HepG2 (cell line): ENCODE data around the gene BTBD8. TPM values are rescaled to one million over a fixed set of nuclear protein-coding genes. Genes with fewer than 3 reads are reported as not detected.

ENCODE experiments used
- ATAC-seq: fragments of 200-7000 bp; cut with Tn5 transposase; 3 replicates; pipeline ENCODE4 v1.9.1; 2020; ENCODE audit warnings: mild to moderate bottlenecking, moderate library complexity
- BruUV-seq: library from RNA; stranded (reverse); fragments of 400-500 nt; replicated peaks from 2 replicates; lab custom pipeline; 2021; lab: Mats Ljungman, UMichigan
- CTCF ChIA-PET: fragments of 300-600 bp; formaldehyde crosslinking; extraction: SDS; loops from one replicate; lab custom pipeline; 2021; ENCODE audit warnings: low total read pairs, inconsistent platforms, low intra/inter-chr PET ratio; lab: Yijun Ruan, JAX
- POLR2A ChIA-PET: fragments of 350-600 bp; sonication (Branson Sonifier 250); formaldehyde crosslinking; loops from one replicate; lab custom pipeline; 2020; ENCODE audit warnings: antibody characterized with exemption, inconsistent platforms; lab: Yijun Ruan, JAX
- DNase-seq: peaks from one replicate; pipeline ENCODE4 v3.0.0-alpha.2; 2015; ENCODE audit warnings: low spot score
- FAIRE-seq: peaks from 3 replicates; lab custom pipeline; 2011; peaks lifted over from hg19 to GRCh38; lab: Jason Lieb, UNC
- H2AFZ ChIP-seq: one replicate; pipeline ENCODE4 v1.6.1; 2011; ENCODE audit warnings: low read length, inconsistent platforms
- H3K27ac ChIP-seq: fragments of 300-600 bp; 3 replicates; pipeline ENCODE4 v1.8.0; 2011; ENCODE audit warnings: mixed run types, mild to moderate bottlenecking, mixed read lengths, low read length, inconsistent platforms; ENCODE audit not compliant: insufficient read depth; ENCODE audit errors: extremely low read length
- H3K27me3 ChIP-seq, 2 experiments: fragments of 200-600 bp in 1 of 2; 2 replicates in 1 of 2; 3 replicates in 1 of 2; pipeline versions ENCODE4 v1.6.0 to v1.8.0; 2011; ENCODE audit warnings: low read length in 2 of 2, mild to moderate bottlenecking in 2 of 2, moderate library complexity in 2 of 2, inconsistent platforms in 1 of 2; ENCODE audit not compliant: insufficient read depth in 2 of 2, control insufficient read depth in 1 of 2
- H3K36me3 ChIP-seq, 2 experiments: fragments of 200-600 bp in 1 of 2; replicated peaks in 1 of 2; 2 replicates in 1 of 2; 3 replicates in 1 of 2; pipeline versions ENCODE4 v1.5.1 to v1.8.0; 2011; ENCODE audit warnings: low read length in 2 of 2, inconsistent platforms in 1 of 2; ENCODE audit not compliant: insufficient read depth in 2 of 2, control insufficient read depth in 1 of 2
- H3K4me1 ChIP-seq: 2 replicates; pipeline ENCODE4 v1.5.1; 2012; ENCODE audit warnings: low read length, inconsistent platforms; ENCODE audit not compliant: insufficient read depth
- H3K4me2 ChIP-seq: 2 replicates; pipeline ENCODE4 v1.6.0; 2011; ENCODE audit warnings: low read depth, low read length, inconsistent platforms
- H3K4me3 ChIP-seq, 3 experiments: fragments of 200-600 bp in 1 of 3; sonication (generic), shearing (Covaris generic) in 1 of 3; replicated peaks in 1 of 3; 2 replicates each; pipeline ENCODE4 v1.5.1; 2011 to 2016; ENCODE audit warnings: low read length in 3 of 3, inconsistent platforms in 2 of 3, low read depth in 2 of 3, mild to moderate bottlenecking in 2 of 3, control low read depth in 1 of 3, mixed read lengths in 1 of 3; ENCODE audit not compliant: insufficient read depth in 1 of 3
- H3K79me2 ChIP-seq: one replicate; pipeline ENCODE4 v1.6.1; 2011; ENCODE audit warnings: low read length, inconsistent platforms; ENCODE audit not compliant: insufficient read depth
- H3K9ac ChIP-seq: 2 replicates; pipeline ENCODE4 v1.6.0; 2011; ENCODE audit warnings: mild to moderate bottlenecking, low read depth, low read length, inconsistent platforms; ENCODE audit not compliant: insufficient read depth
- H3K9me3 ChIP-seq: 2 replicates; pipeline ENCODE4 v1.5.1; 2012; ENCODE audit warnings: mild to moderate bottlenecking, low read length
- H4K20me1 ChIP-seq: 2 replicates; pipeline ENCODE4 v1.6.0; 2011; ENCODE audit warnings: inconsistent platforms, mild to moderate bottlenecking, low read length, moderate library complexity; ENCODE audit not compliant: insufficient read depth
- GATA4 ChIP-seq: sonication (generic); IDR thresholded peaks from 2 replicates; pipeline ENCODE4 v1.6.1; 2016; ENCODE audit warnings: antibody characterized with exemption, low read depth, borderline replicate concordance
- GZF1 ChIP-seq: sonication (generic); formaldehyde crosslinking; IDR thresholded peaks from 2 replicates; pipeline ENCODE4 v1.5.1; 2020; ENCODE audit warnings: mild to moderate bottlenecking, missing genetic modification reagents
- SMYD3 ChIP-seq: sonication (generic); formaldehyde crosslinking; IDR thresholded peaks from 2 replicates; pipeline ENCODE4 v1.8.1; 2023; ENCODE audit warnings: mild to moderate bottlenecking, missing genetic modification reagents
- TEAD3 ChIP-seq: optimal IDR thresholded peaks from 2 replicates; pipeline ENCODE3; 2016; ENCODE audit warnings: borderline replicate concordance
- U2AF1 ChIP-seq: fragments of 200-400 bp; formaldehyde crosslinking; optimal IDR thresholded peaks from 2 replicates; pipeline ENCODE3; 2017; ENCODE audit warnings: mild to moderate bottlenecking, low read depth, low read length
- ZFP1 ChIP-seq: IDR thresholded peaks from 2 replicates; pipeline ENCODE4 v1.6.1; 2016
- ZFP36L2 ChIP-seq: sonication (generic); formaldehyde crosslinking; IDR thresholded peaks from 2 replicates; pipeline ENCODE4 v1.4.0; 2020; ENCODE audit warnings: missing genetic modification reagents
- ZNF10 ChIP-seq: sonication (generic); formaldehyde crosslinking; IDR thresholded peaks from 2 replicates; pipeline ENCODE4 v1.4.0; 2020; ENCODE audit warnings: mild to moderate bottlenecking, low read depth, missing genetic modification reagents, borderline replicate concordance
- ZNF550 ChIP-seq: sonication (generic); formaldehyde crosslinking; IDR thresholded peaks from 2 replicates; pipeline ENCODE4 v1.4.0; 2020; ENCODE audit warnings: mild to moderate bottlenecking, missing genetic modification reagents, borderline replicate concordance
- ZNF703 ChIP-seq: sonication (generic); formaldehyde crosslinking; IDR thresholded peaks from 2 replicates; pipeline ENCODE4 v1.5.1; 2020; ENCODE audit warnings: missing genetic modification reagents, mild to moderate bottlenecking, moderate library complexity, borderline replicate concordance
- WGBS: methylation state at CpG from one replicate; pipeline ENCODE4 v1.1.6; 2017; ENCODE audit warnings: low lambda C conversion rate; 5-methylcytosine and 5-hydroxymethylcytosine counted together
- in situ Hi-C: cut with HindIII; loops from 2 replicates; pipeline ENCODE4 v1.10.0; 2017; ENCODE audit warnings: low pct_unique_long_range_greater_than_20kb; ENCODE audit not compliant: extremely low pct_ligation_motif_present
- intact Hi-C: fragments of 100-400 bp; cut with micrococcal nuclease; formaldehyde crosslinking; loops from one replicate; pipeline ENCODE4 v1.10.0; 2022; ENCODE audit not compliant: unreplicated experiment
- polyA plus RNA-seq, 8 experiments: library from polyadenylated mRNA; depleted of rRNA in 3 of 8; stranded (reverse) in 7 of 8; unstranded in 1 of 8; fragments of >200 nt; fragmentation: Illumina TruSeq in 4 of 8; extraction: Trizol in 4 of 8; gene quantifications; 2 replicates each; pipeline versions ENCODE4 v1.2.1 to v1.2.3, GENCODE V29; 2011 to 2016; ENCODE audit warnings: low read depth in 4 of 8, missing spikeins in 1 of 8, mixed read lengths in 1 of 8; ENCODE audit not compliant: insufficient read depth in 1 of 8
- total RNA-seq, 5 experiments: library from RNA; depleted of rRNA; stranded (reverse); fragments of >200 nt; fragmentation: Illumina TruSeq; extraction: Trizol; gene quantifications; 2 replicates each; pipeline ENCODE4 v1.2.3, GENCODE V29; 2016; ENCODE audit warnings: low read depth in 1 of 5
- TF ChIP-seq, protein P1 (sequence below): sonication (generic); formaldehyde crosslinking; IDR thresholded peaks from 2 replicates; pipeline ENCODE4 v1.4.0; 2020; ENCODE audit warnings: missing genetic modification reagents

The BTBD8 gene
- total and polyA plus RNA-seq, 2 of the 13 experiments (the other 11 are each of a cell fraction or from before 2014, with no cell fraction given) = 0.41 to 1.8 TPM

DNA sequence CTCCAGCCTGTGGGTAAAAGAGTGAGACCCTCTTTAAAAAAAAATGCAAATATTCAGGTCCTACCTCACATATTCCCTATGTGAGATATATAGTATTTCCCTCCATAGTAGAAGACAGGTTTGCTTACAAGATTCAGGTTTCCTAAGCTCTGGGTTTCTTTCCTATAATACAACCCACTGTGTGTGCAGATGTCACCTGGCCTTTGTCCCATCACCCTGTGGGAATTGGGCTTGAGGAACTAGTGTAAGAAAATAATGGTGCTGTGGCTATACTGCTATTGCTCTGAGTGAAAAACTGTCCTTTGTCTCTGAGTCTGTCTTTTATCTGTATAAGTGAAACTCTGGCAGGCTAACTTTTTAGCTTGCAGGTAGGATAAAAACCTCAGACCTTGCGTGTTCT lies 150.6 kb downstream of the BTBD8 start:
- Histone ChIP-seq H3K4me3 (no peak overlapping the region), H3K27ac (no peak overlapping the region), H3K9ac (no peak overlapping the region), H3K9me3 (no peaks in the 10 kb centered on the region), H4K20me1 (no peaks in the 10 kb centered on the region), H3K79me2 (no peaks in the 10 kb centered on the region), H3K36me3 (no peaks in the 10 kb centered on the region), H2AFZ (no peak overlapping the region), H3K4me2 (no peak overlapping the region), H3K27me3 (no peaks in the 10 kb centered on the region), H3K4me1 (no peaks in the 10 kb centered on the region)
- POLR2A ChIA-PET = no interaction called here
- no peak for ATAC-seq
- CTCF ChIA-PET = no interaction called here
- FAIRE-seq = no peak
- BruUV-seq = no TSS peak
- WGBS = 6% methylated on average over 1 of the region's 1 CpG
- intact Hi-C loops = no loop called here
- DNase-seq = no peak
- no peak for TF ChIP-seq SMYD3
- TF ChIP-seq ZNF10 (CRISPR knock-in tag) = no peak
- no peak for TF ChIP-seq ZFP36L2
- TF ChIP-seq ZNF703 (CRISPR knock-in tag) = no peak
- no peak for TF ChIP-seq GATA4
- no peak for TF ChIP-seq ZFP1 (CRISPR knock-in tag)
- no peak for TF ChIP-seq U2AF1
- TF ChIP-seq TEAD3 (CRISPR knock-in tag) = no peak
- no peak for TF ChIP-seq GZF1
- no peak for TF ChIP-seq ZNF550 (CRISPR knock-in tag)
- TF ChIP-seq, protein P1, sequence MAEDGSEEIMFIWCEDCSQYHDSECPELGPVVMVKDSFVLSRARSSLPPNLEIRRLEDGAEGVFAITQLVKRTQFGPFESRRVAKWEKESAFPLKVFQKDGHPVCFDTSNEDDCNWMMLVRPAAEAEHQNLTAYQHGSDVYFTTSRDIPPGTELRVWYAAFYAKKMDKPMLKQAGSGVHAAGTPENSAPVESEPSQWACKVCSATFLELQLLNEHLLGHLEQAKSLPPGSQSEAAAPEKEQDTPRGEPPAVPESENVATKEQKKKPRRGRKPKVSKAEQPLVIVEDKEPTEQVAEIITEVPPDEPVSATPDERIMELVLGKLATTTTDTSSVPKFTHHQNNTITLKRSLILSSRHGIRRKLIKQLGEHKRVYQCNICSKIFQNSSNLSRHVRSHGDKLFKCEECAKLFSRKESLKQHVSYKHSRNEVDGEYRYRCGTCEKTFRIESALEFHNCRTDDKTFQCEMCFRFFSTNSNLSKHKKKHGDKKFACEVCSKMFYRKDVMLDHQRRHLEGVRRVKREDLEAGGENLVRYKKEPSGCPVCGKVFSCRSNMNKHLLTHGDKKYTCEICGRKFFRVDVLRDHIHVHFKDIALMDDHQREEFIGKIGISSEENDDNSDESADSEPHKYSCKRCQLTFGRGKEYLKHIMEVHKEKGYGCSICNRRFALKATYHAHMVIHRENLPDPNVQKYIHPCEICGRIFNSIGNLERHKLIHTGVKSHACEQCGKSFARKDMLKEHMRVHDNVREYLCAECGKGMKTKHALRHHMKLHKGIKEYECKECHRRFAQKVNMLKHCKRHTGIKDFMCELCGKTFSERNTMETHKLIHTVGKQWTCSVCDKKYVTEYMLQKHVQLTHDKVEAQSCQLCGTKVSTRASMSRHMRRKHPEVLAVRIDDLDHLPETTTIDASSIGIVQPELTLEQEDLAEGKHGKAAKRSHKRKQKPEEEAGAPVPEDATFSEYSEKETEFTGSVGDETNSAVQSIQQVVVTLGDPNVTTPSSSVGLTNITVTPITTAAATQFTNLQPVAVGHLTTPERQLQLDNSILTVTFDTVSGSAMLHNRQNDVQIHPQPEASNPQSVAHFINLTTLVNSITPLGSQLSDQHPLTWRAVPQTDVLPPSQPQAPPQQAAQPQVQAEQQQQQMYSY = no peak
- in situ Hi-C loops = no loop called here

Other genes with a start within 250 kb of the BTBD8 start
- gene TGFBR3, start 194.2 kb upstream of the BTBD8 start, total RNA-seq (2016; rRNA removed; fragmentation: Illumina TruSeq; extraction: Trizol) = 44.8 and 76.5 TPM in 2 replicates
- gene TGFBR3, start 194.2 kb upstream of the BTBD8 start, polyA plus RNA-seq (2011; rRNA removed) = 146 and 195 TPM in 2 replicates
- gene BRDT, start 130.9 kb upstream of the BTBD8 start, total RNA-seq (2016; rRNA removed; fragmentation: Illumina TruSeq; extraction: Trizol) = not detected in 2 replicates
- not detected in 2 replicates for gene BRDT, start 130.9 kb upstream of the BTBD8 start, polyA plus RNA-seq (2011; rRNA removed)
- not detected in 2 replicates for gene EPHX4, start 50.4 kb upstream of the BTBD8 start, total RNA-seq (2016; rRNA removed; fragmentation: Illumina TruSeq; extraction: Trizol)
- not detected in 2 replicates for gene EPHX4, start 50.4 kb upstream of the BTBD8 start, polyA plus RNA-seq (2011; rRNA removed)
- not detected in 2 replicates for gene SETSIP, start 4.9 kb upstream of the BTBD8 start, total RNA-seq (2016; rRNA removed; fragmentation: Illumina TruSeq; extraction: Trizol)
- 0.08 TPM in 1 of 2 replicates, not detected in the other for gene SETSIP, start 4.9 kb upstream of the BTBD8 start, polyA plus RNA-seq (2011; rRNA removed)
- not detected in 2 replicates for gene C1orf146, start 137.6 kb downstream of the BTBD8 start, total RNA-seq (2016; rRNA removed; fragmentation: Illumina TruSeq; extraction: Trizol)
- not detected in 2 replicates for gene C1orf146, start 137.6 kb downstream of the BTBD8 start, polyA plus RNA-seq (2011; rRNA removed)
- 18.4 and 27.8 TPM in 2 replicates for gene GLMN, start 218.6 kb downstream of the BTBD8 start, total RNA-seq (2016; rRNA removed; fragmentation: Illumina TruSeq; extraction: Trizol)
- 5.2 and 5.9 TPM in 2 replicates for gene GLMN, start 218.6 kb downstream of the BTBD8 start, polyA plus RNA-seq (2011; rRNA removed)
- gene RPAP2, start 218.7 kb downstream of the BTBD8 start, total RNA-seq (2016; rRNA removed; fragmentation: Illumina TruSeq; extraction: Trizol) = 34.8 and 50.7 TPM in 2 replicates
- 6.7 and 10.0 TPM in 2 replicates for gene RPAP2, start 218.7 kb downstream of the BTBD8 start, polyA plus RNA-seq (2011; rRNA removed)